NCI-H226 (cell line): ENCODE measurements around the gene RHBDL3.
"Not testable (repeated sequence)": the region's sequence is repeated elsewhere in the genome, so short reads cannot be mapped to it uniquely, and the experiment has no call there.

Experiments used
- DNase-seq: peaks from one replicate; pipeline ENCODE4 v3.0.0-alpha.2; 2015

Gene RHBDL3

GRCh38 chr17:32297860-32298259 lies 32.2 kb downstream of the RHBDL3 start:
- no peak for DNase-seq

- no peak for DNase-seq
Observed at GRCh38 chr17:32298298-32298697, 32.7 kb downstream of the RHBDL3 start.

- DNase-seq, result no peak
Observed at GRCh38 chr17:32298721-32299579, 33.3 kb downstream of the RHBDL3 start.

- DNase-seq, result no peak
Observed at GRCh38 chr17:32299580-32300164, 34.0 kb downstream of the RHBDL3 start.

- DNase-seq, result no peak
Observed at GRCh38 chr17:32302037-32302436, 36.4 kb downstream of the RHBDL3 start.

GRCh38 chr17:32302860-32303649 lies 37.4 kb downstream of the RHBDL3 start:
- no peak for DNase-seq

GRCh38 chr17:32303781-32304288 lies 38.2 kb downstream of the RHBDL3 start:
- DNase-seq, result no peak

- DNase-seq, result no peak
Observed at GRCh38 chr17:32305049-32305448, 39.4 kb downstream of the RHBDL3 start.

- DNase-seq, result no peak
Observed at GRCh38 chr17:32307658-32308057, 42.0 kb downstream of the RHBDL3 start.

GRCh38 chr17:32311028-32311536 lies 45.5 kb downstream of the RHBDL3 start:
- DNase-seq, result no peak

GRCh38 chr17:32314636-32315035 lies 49.0 kb downstream of the RHBDL3 start:
- DNase-seq, result no peak

- DNase-seq, result no peak
Observed at GRCh38 chr17:32315171-32315570, 49.5 kb downstream of the RHBDL3 start.

GRCh38 chr17:32316653-32317052 lies 51.0 kb downstream of the RHBDL3 start:
- DNase-seq, result not testable (repeated sequence)

GRCh38 chr17:32317353-32317752 lies 51.7 kb downstream of the RHBDL3 start:
- no peak for DNase-seq

GRCh38 chr17:32318071-32318470 lies 52.4 kb downstream of the RHBDL3 start:
- DNase-seq, result no peak

- peak; percentile 38 for DNase-seq
Observed at GRCh38 chr17:32319548-32319905, 53.9 kb downstream of the RHBDL3 start.

- DNase-seq, result not testable (repeated sequence)
Observed at GRCh38 chr17:32320080-32320479, 54.4 kb downstream of the RHBDL3 start.

GRCh38 chr17:32320847-32321246 lies 55.2 kb downstream of the RHBDL3 start:
- no peak for DNase-seq

GRCh38 chr17:32323046-32323445 lies 57.4 kb downstream of the RHBDL3 start:
- DNase-seq, result no peak

- DNase-seq, result peak; percentile 35
Observed at GRCh38 chr17:32323811-32324491, 58.3 kb downstream of the RHBDL3 start.

GRCh38 chr17:32327911-32328310 lies 62.3 kb downstream of the RHBDL3 start:
- no peak for DNase-seq

GRCh38 chr17:32330147-32330546 lies 64.5 kb downstream of the RHBDL3 start:
- DNase-seq, result no peak
